HG03175 (cell line): ENCODE results near the gene COL25A1.
"Not testable (repeated sequence)": the region's sequence is repeated elsewhere in the genome, so short reads cannot be mapped to it uniquely, and the experiment has no call there.

Experiments
- ATAC-seq: cut with Tn5 transposase; IDR thresholded peaks from one replicate; pipeline ENCODE4 v1.9.1; 2021; ENCODE audit warnings: mild to moderate bottlenecking, moderate library complexity; ENCODE audit not compliant: unreplicated experiment

The COL25A1 gene

DNA sequence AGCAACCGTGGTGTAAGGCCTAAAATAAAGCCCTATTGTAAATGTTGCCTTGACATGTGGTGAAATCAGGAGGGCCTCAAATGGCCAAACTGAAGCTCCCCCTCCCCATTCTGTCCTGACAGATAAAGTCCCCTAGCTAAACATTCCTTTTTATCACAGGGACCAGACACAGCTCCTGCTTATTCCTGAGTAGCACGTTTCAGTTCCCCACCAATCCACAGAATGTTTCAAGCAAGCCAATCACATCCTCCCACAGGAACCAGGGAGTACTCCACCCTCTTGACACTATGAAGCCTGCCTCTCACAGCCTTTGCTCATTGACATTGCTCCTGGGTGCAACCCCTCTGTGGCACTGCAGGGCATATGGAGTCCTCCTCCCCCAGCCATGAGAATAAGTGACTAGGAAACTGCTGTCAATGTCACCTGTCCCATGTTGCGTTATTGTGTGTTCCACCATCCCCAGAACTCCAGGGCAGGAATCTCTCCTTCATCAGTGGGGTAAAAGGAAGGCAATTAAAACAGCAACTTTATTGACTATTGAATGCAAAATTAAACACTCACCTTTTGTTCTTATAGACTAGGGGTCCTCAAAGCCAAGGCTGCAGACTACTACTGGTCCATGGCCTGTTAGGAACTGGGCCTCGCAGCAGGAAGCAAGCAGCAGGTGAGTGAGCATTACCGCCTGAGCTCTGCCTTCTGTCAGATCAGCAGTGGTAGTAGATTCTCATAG lies 128.1 kb downstream of the COL25A1 start:
- no peak for ATAC-seq

DNA sequence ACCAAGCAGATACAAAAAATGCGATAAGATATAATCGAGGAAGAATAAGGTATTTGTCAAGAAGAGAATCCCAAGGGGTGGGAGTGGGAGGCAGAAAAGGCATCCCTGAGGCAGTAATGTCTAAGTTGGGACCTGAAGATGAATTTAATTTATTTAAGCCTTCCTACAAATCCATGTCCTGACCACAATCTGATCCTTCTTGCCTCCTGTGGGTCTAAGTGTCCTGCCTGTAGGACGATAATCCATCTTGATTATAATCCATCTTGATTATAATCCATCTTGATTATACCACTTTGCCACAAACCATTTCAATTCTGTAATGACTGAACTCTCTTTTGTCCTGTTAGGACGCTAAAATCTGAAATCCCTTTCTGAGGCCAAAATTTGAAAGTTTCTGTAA lies 130.2 kb downstream of the COL25A1 start:
- ATAC-seq, result no peak

DNA sequence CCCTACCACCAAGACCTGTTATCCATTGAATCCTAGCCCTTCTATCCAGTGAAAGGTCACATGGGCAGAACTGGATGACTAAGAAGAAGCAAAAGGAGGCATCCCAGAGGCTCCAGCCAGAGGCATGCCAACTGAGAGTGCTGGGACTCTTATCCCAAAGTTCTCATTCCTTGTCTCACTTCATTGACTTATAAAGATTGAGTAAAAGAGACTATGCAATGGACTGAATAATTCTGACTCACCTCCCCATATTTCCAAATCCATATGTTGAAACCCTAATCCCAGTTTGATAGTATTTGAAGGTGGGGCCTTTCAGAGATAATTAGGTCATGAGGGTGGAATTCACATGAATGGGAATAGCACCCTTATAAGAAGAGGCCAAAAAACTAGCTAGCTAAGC lies 131.4 kb downstream of the COL25A1 start:
- no peak for ATAC-seq

DNA sequence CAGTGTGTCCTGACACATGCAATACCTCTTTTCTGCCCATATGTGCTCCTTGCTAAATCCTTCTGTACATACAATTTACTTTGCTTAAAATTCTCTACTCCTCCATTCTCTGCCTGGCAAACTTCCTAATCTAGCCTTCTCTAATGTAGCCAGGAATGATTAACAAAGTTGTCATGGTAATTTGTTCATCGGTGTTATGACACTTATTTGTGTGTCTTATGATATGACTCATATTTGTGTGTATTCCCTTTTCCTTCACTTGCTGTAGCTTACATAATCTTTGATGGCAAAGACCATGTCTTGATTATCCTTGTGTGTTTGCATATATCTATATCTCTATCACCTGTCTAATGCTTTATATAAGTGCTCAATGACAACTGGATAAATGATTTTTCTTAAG lies 133.3 kb downstream of the COL25A1 start:
- ATAC-seq, result no peak

DNA sequence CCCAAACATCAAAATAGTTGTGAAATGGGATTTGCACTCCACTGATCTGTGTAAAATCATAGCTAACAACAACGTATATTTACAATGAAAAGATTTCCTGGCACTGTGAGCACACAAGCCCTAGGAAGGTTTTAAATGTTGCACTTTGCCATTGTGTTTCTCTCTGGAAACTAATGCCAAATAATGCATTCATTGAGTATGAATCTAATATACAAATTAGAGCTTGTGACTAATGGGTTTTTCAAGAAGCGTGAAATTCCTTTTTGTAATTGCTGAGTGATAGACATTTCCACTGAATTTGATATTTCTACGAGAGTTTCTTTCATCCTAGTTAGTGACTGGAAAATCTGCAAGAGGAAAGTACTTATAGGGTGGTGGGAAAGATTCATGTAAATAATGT lies 135.9 kb downstream of the COL25A1 start:
- no peak for ATAC-seq

DNA sequence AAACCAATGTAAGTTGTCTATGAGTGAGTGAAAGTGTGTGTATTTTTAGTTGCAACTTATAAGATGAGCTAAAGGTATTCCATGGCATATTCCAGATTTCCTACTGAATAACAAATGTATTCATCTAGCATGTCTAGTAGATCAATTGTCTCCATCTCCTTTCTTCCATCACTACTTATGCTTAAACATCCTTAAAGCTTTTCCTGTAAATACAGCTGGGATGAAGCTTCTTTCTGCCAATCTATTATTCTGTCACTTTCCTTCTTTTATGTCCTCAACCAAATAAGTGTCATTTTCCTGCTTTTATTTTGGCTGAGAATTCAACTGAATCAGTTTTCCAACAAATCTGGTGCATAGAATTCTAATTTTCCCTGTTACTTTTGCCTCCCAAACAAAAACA lies 136.3 kb downstream of the COL25A1 start:
- ATAC-seq, result no peak

DNA sequence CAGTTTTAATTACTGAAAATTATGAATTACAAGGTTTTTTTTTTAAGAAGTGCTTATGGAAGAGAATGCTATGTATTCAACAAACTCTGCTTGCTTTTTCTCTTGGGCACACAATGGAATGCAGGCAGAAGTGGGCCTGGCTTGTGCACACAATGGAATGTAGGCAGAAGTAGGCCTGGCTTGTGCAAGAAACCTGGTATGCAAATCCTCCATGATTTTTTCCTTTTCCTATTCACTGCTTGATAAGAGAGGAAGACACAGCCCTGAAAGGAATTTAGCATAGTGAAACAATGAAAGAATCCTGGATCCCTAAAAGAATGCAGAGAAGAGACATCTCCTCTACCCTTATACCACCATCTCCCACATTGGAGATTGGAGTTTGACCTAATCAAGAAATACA lies 138.4 kb downstream of the COL25A1 start:
- ATAC-seq, result no peak

DNA sequence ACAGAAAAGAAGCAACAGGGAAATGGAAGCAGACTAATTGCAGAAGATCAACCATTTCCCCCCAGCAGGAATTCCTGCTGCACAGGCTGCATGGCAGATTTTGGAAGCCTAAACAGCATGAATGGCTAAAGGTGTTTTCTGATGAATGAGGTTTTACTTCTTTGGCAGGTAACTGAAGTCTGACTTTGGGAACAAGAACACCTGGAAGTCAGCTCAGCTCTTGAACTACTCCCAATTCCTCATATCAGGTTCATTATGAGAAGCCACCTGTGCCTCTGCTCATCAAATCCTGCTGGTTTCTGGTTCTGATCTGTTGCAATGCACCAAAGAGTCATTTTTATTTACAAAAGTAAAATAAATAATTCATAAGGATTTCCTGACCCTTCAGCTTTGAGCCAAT lies 139.0 kb downstream of the COL25A1 start:
- ATAC-seq, result no peak

DNA sequence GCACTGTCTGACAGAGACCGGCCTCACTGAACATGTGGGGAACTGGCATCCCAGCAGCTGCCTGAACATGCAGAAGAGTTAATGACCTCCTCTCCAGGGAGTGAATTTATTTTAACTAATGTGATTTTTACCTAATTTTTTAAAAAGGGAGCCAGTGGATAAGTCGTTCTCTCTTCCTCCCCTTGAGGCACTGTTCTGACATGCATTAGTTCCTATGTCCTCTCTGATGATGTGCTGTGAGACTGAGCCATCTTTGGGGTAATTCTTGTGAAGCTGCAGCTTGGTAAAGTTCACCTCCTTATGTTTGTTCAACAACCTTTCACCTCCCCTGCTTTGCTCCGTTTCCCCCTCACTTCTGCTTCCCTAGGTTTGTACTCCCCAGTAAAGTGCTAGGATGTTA lies 139.7 kb downstream of the COL25A1 start:
- ATAC-seq, result no peak

DNA sequence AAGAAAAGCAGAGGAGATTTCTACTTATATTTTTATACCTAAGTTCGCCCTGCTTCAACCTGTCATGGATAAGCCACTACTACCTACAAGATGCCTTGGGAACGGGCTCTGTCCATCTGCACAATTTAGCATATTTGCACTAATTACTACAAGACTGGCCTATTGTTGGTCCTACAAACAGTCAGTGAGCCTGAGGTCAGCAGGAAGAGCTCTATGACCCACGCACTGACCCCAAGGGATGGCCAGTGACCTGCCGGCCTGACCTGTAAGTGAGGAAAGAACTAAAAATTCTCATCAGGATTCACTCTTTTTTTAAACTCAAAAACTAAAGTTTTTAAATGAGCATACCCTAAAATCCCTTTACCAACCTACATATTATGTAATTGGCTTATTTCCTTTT lies 142.0 kb downstream of the COL25A1 start:
- no peak for ATAC-seq

DNA sequence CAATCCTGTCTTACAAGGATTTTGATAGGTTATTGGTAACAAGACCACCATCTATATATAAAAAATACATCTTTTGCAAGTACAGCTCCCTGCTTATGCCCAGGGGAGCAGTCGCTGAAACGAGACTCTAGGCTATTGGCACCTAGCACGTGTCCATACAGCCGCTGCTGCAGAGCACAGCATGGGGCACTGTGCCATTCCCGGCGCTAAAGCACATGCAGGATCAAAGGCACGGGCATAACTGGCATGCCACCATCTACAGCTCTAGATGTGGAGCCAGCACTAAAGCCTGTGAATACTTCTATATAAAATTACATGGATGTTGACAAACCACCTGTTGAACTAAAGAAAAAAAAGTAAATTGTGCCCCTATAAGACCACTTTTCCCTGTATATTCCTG lies 144.8 kb downstream of the COL25A1 start:
- no peak for ATAC-seq

DNA sequence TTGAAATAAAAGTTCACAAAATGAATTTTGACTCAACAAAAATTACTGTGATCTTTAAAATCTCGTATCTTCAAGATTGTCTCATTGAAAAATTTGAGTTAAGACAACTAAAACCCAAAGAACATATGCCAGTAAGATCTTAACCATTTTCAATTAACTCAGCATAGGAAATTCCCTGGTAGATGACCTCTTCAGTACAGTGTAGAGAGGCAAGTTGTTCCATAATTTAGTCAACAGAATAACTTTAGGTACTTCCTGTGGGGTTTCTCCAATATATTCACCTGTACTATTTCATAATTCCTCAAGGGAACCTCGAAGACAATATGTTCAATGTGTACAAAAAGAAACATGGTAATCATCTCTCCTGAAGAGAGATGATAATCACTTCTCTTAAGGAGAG lies 145.3 kb downstream of the COL25A1 start:
- ATAC-seq, result no peak

DNA sequence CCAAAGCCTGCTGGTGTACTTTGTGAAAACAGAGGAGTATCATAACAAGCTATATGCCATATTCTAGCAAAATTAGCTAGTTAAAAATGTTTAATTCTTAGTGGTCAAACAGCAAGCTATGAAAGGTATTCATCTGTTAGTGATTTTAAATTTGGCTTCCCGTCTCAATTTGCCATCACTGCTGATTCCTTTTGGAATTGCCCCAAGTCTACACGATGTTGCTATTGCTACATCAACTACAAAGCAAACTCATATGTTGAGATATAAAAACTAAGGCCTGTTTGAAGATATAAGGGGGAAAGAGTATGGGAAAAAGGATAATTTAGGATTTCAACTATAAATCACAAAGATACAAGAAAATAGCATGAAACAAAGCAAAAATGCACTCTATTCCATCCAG lies 146.1 kb downstream of the COL25A1 start:
- ATAC-seq, result no peak

DNA sequence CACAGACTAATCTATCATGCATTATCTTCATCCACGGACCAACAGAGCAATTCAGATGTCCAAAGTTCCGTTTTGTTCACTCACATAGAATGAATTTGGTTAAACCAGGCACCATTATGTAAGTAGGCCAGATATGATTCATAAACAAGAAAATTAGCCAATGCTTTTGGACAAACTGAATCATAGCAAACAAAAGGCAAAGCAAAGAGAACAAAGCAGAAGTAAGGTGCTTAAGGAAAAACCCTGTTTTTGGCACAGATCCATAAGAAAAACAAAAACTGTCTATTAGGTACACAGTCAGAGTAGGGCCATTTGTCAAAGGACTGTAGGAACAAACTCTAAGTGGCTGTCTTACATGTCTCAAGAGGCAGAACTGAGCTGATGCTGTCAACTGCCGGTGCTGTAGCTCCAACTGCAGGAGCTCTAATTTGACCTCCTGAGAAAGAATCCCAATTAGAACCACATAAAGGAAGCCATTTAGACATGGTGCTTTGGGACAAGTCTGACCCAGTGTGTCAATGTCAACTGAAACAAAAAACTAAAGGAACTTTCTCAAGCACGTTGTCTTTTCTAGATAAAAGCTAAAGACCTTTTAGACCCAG lies 146.7 kb downstream of the COL25A1 start:
- no peak for ATAC-seq

DNA sequence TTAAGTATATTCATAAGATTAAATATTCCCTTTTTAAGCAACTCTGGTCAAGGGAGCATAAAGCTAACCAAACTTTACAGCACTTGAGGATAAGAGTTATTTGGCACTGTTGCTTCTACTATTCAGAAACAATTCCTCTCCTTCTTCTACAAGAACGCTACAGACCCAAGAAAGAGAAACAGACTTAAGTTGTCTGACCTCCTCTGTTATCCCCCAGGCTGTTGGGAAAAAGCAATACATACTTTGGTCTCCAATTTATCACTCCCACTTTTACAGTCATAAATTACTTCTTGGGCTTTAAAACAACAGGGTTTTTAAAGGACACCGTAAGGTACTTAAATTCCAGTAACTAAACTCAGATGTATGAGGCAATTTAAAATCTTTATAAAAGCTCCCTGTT lies 147.4 kb downstream of the COL25A1 start:
- no peak for ATAC-seq

DNA sequence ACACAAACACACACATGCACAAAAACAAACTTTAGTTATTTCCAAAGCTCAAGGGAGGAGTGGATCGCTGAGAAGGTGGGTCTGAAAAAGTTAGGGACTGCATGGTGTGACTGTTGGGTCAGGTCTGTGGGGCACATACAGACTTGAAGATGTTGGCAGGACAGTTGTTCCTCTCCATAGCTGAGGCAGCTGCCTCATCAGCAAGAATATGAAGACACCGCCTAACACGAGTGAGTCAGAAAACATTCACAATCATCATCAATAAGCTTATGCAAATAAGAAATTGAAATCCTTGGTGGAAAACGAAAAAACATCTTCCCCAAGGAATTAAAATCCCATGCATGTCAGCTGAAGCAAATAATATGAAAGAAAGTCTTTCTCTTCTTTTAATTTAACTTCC lies 148.0 kb downstream of the COL25A1 start:
- no peak for ATAC-seq

DNA sequence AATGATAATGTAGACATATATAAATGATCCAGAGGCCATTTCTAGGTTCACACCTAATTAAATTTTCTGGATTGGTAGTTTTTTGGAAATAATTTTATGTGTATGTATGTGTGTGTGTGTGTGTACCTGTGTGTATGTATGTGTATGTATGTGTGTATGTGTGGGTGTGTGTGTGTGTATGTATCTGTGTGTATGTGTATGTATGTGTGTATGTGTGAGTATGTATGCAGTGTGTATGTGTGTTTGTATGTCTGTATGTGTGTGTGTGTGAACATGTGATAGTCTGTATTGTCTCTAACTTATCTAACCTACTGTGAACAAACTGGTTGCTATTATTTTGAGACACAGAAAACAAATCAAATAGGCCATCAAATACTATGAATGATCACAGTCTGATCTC lies 152.6 kb downstream of the COL25A1 start:
- no peak for ATAC-seq

DNA sequence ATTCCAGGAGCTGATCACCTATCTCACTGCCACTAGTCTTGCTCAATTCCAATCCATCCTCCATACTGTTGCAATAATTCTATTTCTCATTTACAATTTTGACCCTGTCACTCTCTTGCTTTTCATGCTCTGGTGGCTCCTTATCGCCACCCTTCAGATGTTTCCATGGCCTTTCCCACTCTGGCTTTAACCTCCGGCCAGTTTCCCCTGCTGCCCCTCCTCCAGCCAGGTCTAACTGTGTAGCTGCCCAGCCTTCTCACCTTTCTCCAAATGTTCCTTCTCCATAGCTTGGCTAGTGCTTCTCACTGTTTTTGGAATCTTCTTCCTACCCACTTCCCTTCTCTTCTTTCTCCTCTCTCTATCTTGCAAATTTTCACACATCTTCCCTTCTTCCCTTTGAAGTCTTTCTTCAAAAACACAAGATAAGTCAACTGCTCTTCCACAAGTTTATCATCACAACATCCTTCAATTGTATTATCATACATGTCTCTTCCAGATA lies 153.8 kb downstream of the COL25A1 start:
- no peak for ATAC-seq

DNA sequence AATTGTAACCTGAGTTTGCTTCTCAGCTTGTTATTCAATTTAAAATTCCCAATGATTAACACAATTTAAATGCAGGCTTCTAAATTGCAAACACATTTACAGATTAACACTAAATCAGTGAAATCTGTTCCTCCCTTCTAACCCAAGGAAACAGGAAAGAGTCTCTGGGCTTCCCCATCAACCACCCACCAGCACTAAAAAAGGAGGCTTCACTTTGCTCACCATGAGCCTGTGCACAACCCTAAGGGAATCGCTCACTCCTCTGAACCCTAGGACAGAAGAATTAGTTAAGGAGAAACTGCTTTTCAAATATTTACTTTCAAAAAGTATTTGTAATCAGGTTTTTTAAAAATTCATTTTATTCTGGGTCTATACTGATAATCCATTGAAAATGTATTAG lies 155.3 kb downstream of the COL25A1 start:
- no peak for ATAC-seq

DNA sequence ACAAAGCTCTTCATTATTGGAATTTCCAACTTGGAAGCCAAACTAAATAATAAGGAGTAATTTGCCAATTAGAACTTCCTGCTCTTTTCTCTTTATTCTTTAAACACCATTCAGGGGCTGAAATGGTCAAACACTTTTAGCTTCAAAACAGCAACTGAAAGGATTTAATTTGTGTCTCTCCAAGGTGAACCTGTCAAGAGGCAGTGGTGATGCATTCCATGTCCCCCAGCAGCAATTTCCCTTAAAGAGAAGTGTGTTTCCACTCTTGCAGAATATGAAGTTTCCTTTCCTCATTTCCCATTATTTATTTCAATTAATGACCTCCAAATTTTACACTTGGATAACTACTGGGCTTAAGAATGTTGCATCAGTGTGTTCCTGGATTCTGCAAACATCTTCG lies 156.0 kb downstream of the COL25A1 start:
- ATAC-seq, result no peak

DNA sequence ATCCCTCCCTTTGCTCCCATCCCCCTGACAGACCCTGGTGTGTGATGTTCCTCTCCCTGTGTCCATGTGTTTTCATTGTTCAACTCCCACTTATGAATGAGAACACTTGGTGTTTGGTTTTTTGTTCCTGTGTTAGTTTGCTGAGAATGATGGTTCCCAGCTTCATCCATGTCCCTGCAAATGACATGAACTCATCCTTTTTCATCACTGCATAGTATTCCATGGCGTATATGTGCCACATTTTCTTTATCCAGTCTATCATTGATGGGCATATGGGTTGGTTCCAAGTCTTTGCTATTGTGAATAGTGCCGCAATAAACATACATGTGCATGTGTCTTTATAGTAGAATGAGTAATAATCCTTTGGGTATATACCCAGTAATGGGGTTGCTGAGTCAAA lies 164.3 kb downstream of the COL25A1 start:
- ATAC-seq, result not testable (repeated sequence)

DNA sequence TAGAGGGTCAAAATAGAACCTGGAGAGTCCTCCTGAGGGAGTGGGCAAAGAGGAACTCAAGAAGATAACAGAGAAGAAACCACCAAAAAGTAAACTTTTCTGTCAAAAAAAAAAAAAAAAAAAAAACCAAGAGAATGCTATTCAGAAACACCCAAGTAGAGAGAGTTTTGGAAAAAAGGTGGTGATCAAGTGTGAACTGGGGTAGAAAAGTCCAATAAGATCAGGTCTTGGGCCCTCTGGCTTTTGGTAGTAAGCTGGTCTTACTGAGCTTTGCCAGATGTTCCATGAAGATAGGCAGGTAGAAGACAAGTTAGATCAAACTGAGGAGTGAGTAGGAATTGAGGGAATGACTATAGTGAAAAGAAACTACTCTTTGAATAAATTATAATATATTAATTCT lies 167.5 kb downstream of the COL25A1 start:
- no peak for ATAC-seq

DNA sequence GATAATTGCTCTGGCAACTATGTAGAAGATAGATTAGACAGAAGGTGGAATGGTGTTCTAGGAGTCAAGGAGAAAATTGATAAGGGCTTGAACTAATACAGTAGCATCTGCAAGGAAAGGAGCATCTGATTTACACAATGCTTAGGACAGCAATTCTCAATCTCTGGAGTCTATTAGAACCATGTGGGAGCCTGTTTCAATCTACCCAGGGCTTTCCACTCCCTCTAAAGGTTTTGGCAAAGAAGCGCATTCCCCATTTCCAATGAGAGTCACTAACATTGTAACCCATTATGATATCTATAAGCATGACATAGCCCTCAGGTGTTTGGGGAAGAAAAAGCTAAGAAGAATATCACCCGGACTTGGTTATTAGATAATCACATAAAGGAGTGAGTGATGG lies 168.2 kb downstream of the COL25A1 start:
- no peak for ATAC-seq
